GM23338 (cell line): ENCODE data around the gene PROX2. TPM values are rescaled to one million over a fixed set of nuclear protein-coding genes. Genes with fewer than 3 reads are reported as not detected.

Experiments
- ATAC-seq: fragments of 200-7000 bp; cut with Tn5 transposase; 3 replicates; pipeline ENCODE4 v1.9.1; 2020
- DNase-seq: peaks from one replicate; pipeline ENCODE4 v3.0.0-alpha.2; 2015; ENCODE audit warnings: low spot score
- H2AFZ ChIP-seq: fragments of 200-600 bp; sonication (generic); 2 replicates; pipeline ENCODE4 v1.8.0; 2016; ENCODE audit warnings: antibody characterized with exemption, mild to moderate bottlenecking, moderate library complexity
- H3F3A ChIP-seq: fragments of 200-600 bp; sonication (generic); replicated peaks from 2 replicates; pipeline ENCODE4 v1.8.0; 2017; ENCODE audit warnings: antibody characterized with exemption, mixed run types, low read depth
- H3K27ac ChIP-seq: fragments of 200-600 bp; sonication (generic); 2 replicates; pipeline ENCODE4 v1.6.1; 2016; ENCODE audit warnings: low read depth
- H3K27me3 ChIP-seq: fragments of 200-600 bp; sonication (generic); 2 replicates; pipeline ENCODE4 v1.8.0; 2016; ENCODE audit warnings: mild to moderate bottlenecking, mixed run types, moderate library complexity; ENCODE audit not compliant: insufficient read depth
- H3K36me3 ChIP-seq: fragments of 200-600 bp; sonication (generic); 2 replicates; pipeline ENCODE4 v1.8.0; 2016; ENCODE audit warnings: mild to moderate bottlenecking; ENCODE audit not compliant: insufficient read depth
- H3K4me1 ChIP-seq: fragments of 200-600 bp; sonication (generic); 2 replicates; pipeline ENCODE4 v1.8.0; 2016; ENCODE audit warnings: mild to moderate bottlenecking, moderate library complexity; ENCODE audit not compliant: insufficient read depth
- H3K4me2 ChIP-seq: fragments of 200-600 bp; sonication (generic); 2 replicates; pipeline ENCODE4 v1.7.1; 2017; ENCODE audit warnings: mixed run types
- H3K4me3 ChIP-seq: fragments of 200-600 bp; sonication (generic); 2 replicates; pipeline ENCODE4 v1.6.1; 2016; ENCODE audit warnings: mixed run types
- H3K79me2 ChIP-seq: fragments of 200-600 bp; sonication (generic); replicated peaks from 2 replicates; pipeline ENCODE4 v1.8.0; 2017; ENCODE audit warnings: mild to moderate bottlenecking; ENCODE audit not compliant: insufficient read depth
- H3K9me2 ChIP-seq: fragments of 200-600 bp; sonication (generic); 2 replicates; pipeline ENCODE4 v1.8.0; 2017; ENCODE audit not compliant: insufficient read depth
- H4K20me1 ChIP-seq: fragments of 200-600 bp; sonication (generic); replicated peaks from 2 replicates; pipeline ENCODE4 v1.8.0; 2017; ENCODE audit warnings: mild to moderate bottlenecking; ENCODE audit not compliant: insufficient read depth
- H3K27ac Mint-ChIP-seq: 2 replicates; pipeline ENCODE4 v1.8.0; 2020; ENCODE audit warnings: inconsistent platforms, mild to moderate bottlenecking, moderate library complexity, mixed read lengths
- H3K27me3 Mint-ChIP-seq: 3 replicates; pipeline ENCODE4 v1.8.0; 2022; ENCODE audit warnings: low read depth, mild to moderate bottlenecking, moderate library complexity, mixed read lengths, inconsistent platforms; ENCODE audit not compliant: insufficient read depth, poor library complexity
- H3K36me3 Mint-ChIP-seq: 3 replicates; pipeline ENCODE4 v1.8.0; 2021; ENCODE audit warnings: low read depth, mild to moderate bottlenecking, inconsistent platforms, moderate library complexity, mixed read lengths
- H3K4me1 Mint-ChIP-seq: 3 replicates; pipeline ENCODE4 v1.8.0; 2020; ENCODE audit warnings: mild to moderate bottlenecking, inconsistent platforms, mixed read lengths
- H3K4me3 Mint-ChIP-seq: 3 replicates; pipeline ENCODE4 v1.8.0; 2021; ENCODE audit warnings: moderate library complexity, mild to moderate bottlenecking, inconsistent platforms, mixed read lengths
- H3K9me3 Mint-ChIP-seq: 3 replicates; pipeline ENCODE4 v1.8.0; 2020; ENCODE audit warnings: moderate library complexity, mild to moderate bottlenecking, inconsistent platforms, mixed read lengths
- CTCF ChIP-seq, 2 experiments: fragments of 200-600 bp in 1 of 2; sonication (generic) in 1 of 2; conservative IDR thresholded peaks; 2 replicates each; pipeline versions ENCODE4 v1.5.1 to v1.6.1; 2016 to 2017; ENCODE audit warnings: antibody characterized with exemption in 2 of 2, low read depth in 2 of 2, mild to moderate bottlenecking in 2 of 2, moderate library complexity in 1 of 2
- EZH2phosphoT487 ChIP-seq: fragments of 200-600 bp; sonication (generic); IDR thresholded peaks from one replicate; pipeline ENCODE4 v1.8.1; 2018; ENCODE audit warnings: antibody characterized with exemption; ENCODE audit not compliant: unreplicated experiment
- NANOG ChIP-seq: IDR thresholded peaks from 2 replicates; pipeline ENCODE4 v1.6.1; 2016; ENCODE audit warnings: antibody characterized with exemption, borderline replicate concordance
- POLR2AphosphoS5 ChIP-seq: IDR thresholded peaks from 2 replicates; pipeline ENCODE4 v1.6.1; 2016; ENCODE audit warnings: antibody characterized with exemption, low read depth
- REST ChIP-seq: IDR thresholded peaks from one replicate; pipeline ENCODE4 v1.6.1; 2018; ENCODE audit warnings: antibody characterized with exemption; ENCODE audit not compliant: unreplicated experiment
- STAT1 ChIP-seq: IDR thresholded peaks from one replicate; pipeline ENCODE4 v1.6.1; 2016; ENCODE audit warnings: antibody characterized with exemption; ENCODE audit not compliant: unreplicated experiment
- ZNF114 ChIP-seq: fragments of 250-450 bp; sonication (Bioruptor Pico); IDR thresholded peaks from 2 replicates; pipeline ENCODE4 v1.5.0; 2020; ENCODE audit warnings: mild to moderate bottlenecking, moderate library complexity
- ZNF331 ChIP-seq: fragments of 250-450 bp; sonication (Bioruptor Pico); IDR thresholded peaks from 2 replicates; pipeline ENCODE4 v1.5.0; 2020; ENCODE audit warnings: low read depth, mild to moderate bottlenecking, moderate library complexity
- ZNF462 ChIP-seq: fragments of 250-450 bp; sonication (Bioruptor Pico); IDR thresholded peaks from 2 replicates; pipeline ENCODE4 v1.5.0; 2020; ENCODE audit warnings: mild to moderate bottlenecking, moderate library complexity
- polyA plus RNA-seq: library from polyadenylated mRNA; unstranded; fragments of >200 nt; fragmentation: Nextera tagmentation; extraction: Ambion mirVana; gene quantifications from 2 replicates; pipeline ENCODE4 v1.2.1, GENCODE V29; 2016
- total RNA-seq: library from RNA; depleted of rRNA; stranded (reverse); fragments of >200 nt; shearing (Covaris generic); gene quantifications from 2 replicates; pipeline ENCODE4 v1.2.3, GENCODE V29; 2014

PROX2 gene
- total and polyA plus RNA-seq, 2 experiments from 2014 or later: 0.06 TPM; not detected in 1

- Histone ChIP-seq H3K79me2 (no peaks in the 10 kb centered on the region), H2AFZ (no peak overlapping the region), H3K4me3 (no peak overlapping the region), H3F3A (no peaks in the 10 kb centered on the region), H3K27me3 (no peaks in the 10 kb centered on the region), H3K9me2 (no peaks in the 10 kb centered on the region), H3K4me1 (no peaks in the 10 kb centered on the region), H4K20me1 (no peaks in the 10 kb centered on the region), H3K4me2 (no peak overlapping the region), H3K27ac (no peak overlapping the region), H3K36me3 (no peaks in the 10 kb centered on the region)
- H3K4me1 Mint-ChIP-seq: no peaks in the 10 kb centered on the region; the same call in 2 of the 3 replicates
- no peak for TF ChIP-seq ZNF114 (CRISPR knock-in tag)
- TF ChIP-seq POLR2AphosphoS5: no peak
- no peak for TF ChIP-seq EZH2phosphoT487
- TF ChIP-seq REST: no peak
- TF ChIP-seq STAT1: no peak
- H3K27ac Mint-ChIP-seq: no peak overlapping the region
- DNase-seq (no peak), ATAC-seq (no peak)
- no peak overlapping the region for H3K4me3 Mint-ChIP-seq
- H3K9me3 Mint-ChIP-seq: no peaks in the 10 kb centered on the region
- no peaks in the 10 kb centered on the region for H3K36me3 Mint-ChIP-seq
- H3K27me3 Mint-ChIP-seq: peaks cover 3% of the 10 kb centered on the region
Observed at GRCh38 chr14:74848768-74849167, 27.2 kb downstream of the PROX2 start.

- H3K27ac Mint-ChIP-seq: no peak overlapping the region
- no peaks in the 10 kb centered on the region for H3F3A ChIP-seq
- H3K27me3 Mint-ChIP-seq: peaks cover 3% of the 10 kb centered on the region
- no peak overlapping the region for H3K27ac ChIP-seq
- ATAC-seq: no peak
- no peaks in the 10 kb centered on the region for H3K9me3 Mint-ChIP-seq
- peaks cover 2% of the 10 kb centered on the region; the same call in 1 of the 3 replicates for H3K4me1 Mint-ChIP-seq
- H4K20me1 ChIP-seq: no peaks in the 10 kb centered on the region
- no peak overlapping the region for H2AFZ ChIP-seq
- H3K79me2 ChIP-seq: no peaks in the 10 kb centered on the region
- no peaks in the 10 kb centered on the region for H3K36me3 Mint-ChIP-seq
- H3K4me2 ChIP-seq: no peak overlapping the region
- DNase-seq: no peak
- no peaks in the 10 kb centered on the region for H3K9me2 ChIP-seq
- H3K4me1 ChIP-seq: no peaks in the 10 kb centered on the region
- no peaks in the 10 kb centered on the region for H3K27me3 ChIP-seq
- H3K36me3 ChIP-seq: no peaks in the 10 kb centered on the region
- no peak overlapping the region for H3K4me3 ChIP-seq
- H3K4me3 Mint-ChIP-seq: no peak overlapping the region
- TF ChIP-seq NANOG (no peak), ZNF331 (CRISPR knock-in tag) (no peak), ZNF114 (CRISPR knock-in tag) (no peak), ZNF462 (CRISPR knock-in tag) (no peak), CTCF (conservative IDR thresholded peaks at IDR 0.05; ENCODE audit: low read depth in 2 of 2) (no peak)
Observed at GRCh38 chr14:74846968-74847665, 28.8 kb downstream of the PROX2 start.
